Naive thymus-derived CD4-positive, alpha-beta T cell (primary cell): ENCODE data around the gene PKD1L1. TPM values are rescaled to one million over a fixed set of nuclear protein-coding genes. Genes with fewer than 3 reads are reported as not detected.

ENCODE experiments used
- ATAC-seq: fragments of 150-1000 bp; cut with Tn5 transposase; 2 replicates; pipeline ENCODE4 v1.10.0; 2021; ENCODE audit warnings: mild to moderate bottlenecking, moderate library complexity
- CTCF ChIA-PET: fragments of 350-600 bp; sonication (Branson Sonifier 250); formaldehyde crosslinking; loops from one replicate; lab custom pipeline; 2021; ENCODE audit warnings: antibody characterized with exemption; lab: Charles Lee
- POLR2A ChIA-PET: fragments of 350-600 bp; sonication (Branson Sonifier 250); formaldehyde crosslinking; loops from one replicate; lab custom pipeline; 2021; ENCODE audit warnings: antibody characterized with exemption, inconsistent platforms; lab: Charles Lee
- DNase-seq, 9 donors: peaks; one replicate each; pipeline versions ENCODE4 v3.0.0 to v3.0.0-alpha.2; 2020 to 2022; ENCODE audit warnings: mixed read lengths in 1 of 9
- H3K27ac ChIP-seq: one replicate; pipeline ENCODE4 v1.7.0; 2013; ENCODE audit warnings: mild to moderate bottlenecking, low read depth, low read length, moderate library complexity
- H3K27me3 ChIP-seq, 2 donors: one replicate each; pipeline ENCODE4 v1.7.0; 2013; ENCODE audit warnings: low read length in 2 of 2, mild to moderate bottlenecking in 2 of 2, moderate library complexity in 2 of 2; ENCODE audit not compliant: control insufficient read depth in 2 of 2, insufficient read depth in 2 of 2
- H3K36me3 ChIP-seq, 3 experiments: 1 replicate in 2 of 3; 2 replicates in 1 of 3; pipeline ENCODE4 v1.7.0; 2013; ENCODE audit warnings: low read length in 3 of 3, mild to moderate bottlenecking in 3 of 3, moderate library complexity in 1 of 3; ENCODE audit not compliant: insufficient read depth in 3 of 3, control insufficient read depth in 2 of 3
- H3K4me1 ChIP-seq, 2 donors: one replicate each; pipeline ENCODE4 v1.7.0; 2013; ENCODE audit warnings: low read length in 2 of 2, mild to moderate bottlenecking in 2 of 2, moderate library complexity in 1 of 2; ENCODE audit not compliant: control insufficient read depth in 2 of 2, insufficient read depth in 2 of 2
- H3K4me3 ChIP-seq: 2 replicates; pipeline ENCODE4 v1.7.0; 2013; ENCODE audit warnings: mild to moderate bottlenecking, low read length
- H3K9me3 ChIP-seq, 3 experiments: 1 replicate in 2 of 3; 2 replicates in 1 of 3; pipeline ENCODE4 v1.7.0; 2013; ENCODE audit warnings: low read length in 3 of 3; ENCODE audit not compliant: control insufficient read depth in 2 of 3
- H3K27ac Mint-ChIP-seq, 9 donors: one replicate each; pipeline ENCODE4 v1.8.0; 2020 to 2022; ENCODE audit warnings: mixed read lengths in 9 of 9, mild to moderate bottlenecking in 8 of 9, moderate library complexity in 5 of 9, inconsistent platforms in 2 of 9
- H3K27me3 Mint-ChIP-seq, 5 donors: one replicate each; pipeline ENCODE4 v1.8.0; 2021 to 2022; ENCODE audit warnings: mixed read lengths in 5 of 5, mild to moderate bottlenecking in 1 of 5
- H3K36me3 Mint-ChIP-seq, 5 donors: one replicate each; pipeline ENCODE4 v1.8.0; 2020 to 2022; ENCODE audit warnings: mixed read lengths in 5 of 5, mild to moderate bottlenecking in 3 of 5, inconsistent platforms in 1 of 5
- H3K4me1 Mint-ChIP-seq, 7 donors: one replicate each; pipeline ENCODE4 v1.8.0; 2020 to 2022; ENCODE audit warnings: mixed read lengths in 7 of 7, mild to moderate bottlenecking in 3 of 7, inconsistent platforms in 1 of 7
- H3K4me3 Mint-ChIP-seq, 10 donors: one replicate each; pipeline ENCODE4 v1.8.0; 2020 to 2022; ENCODE audit warnings: mild to moderate bottlenecking in 10 of 10, mixed read lengths in 10 of 10, moderate library complexity in 6 of 10, inconsistent platforms in 2 of 10
- H3K9me3 Mint-ChIP-seq, 11 donors: one replicate each; pipeline ENCODE4 v1.8.0; 2020 to 2022; ENCODE audit warnings: mixed read lengths in 11 of 11, mild to moderate bottlenecking in 4 of 11, inconsistent platforms in 1 of 11, moderate library complexity in 1 of 11
- intact Hi-C, 2 donors: fragments of 100-400 bp; cut with micrococcal nuclease; formaldehyde crosslinking; loops; one replicate each; pipeline ENCODE4 v1.15.1; 2023
- polyA plus RNA-seq, 2 donors: library from polyadenylated mRNA; unstranded; fragments of 300-500 nt; fragmentation: Illumina TruSeq; gene quantifications; one replicate each; pipeline ENCODE4 v1.2.3, GENCODE V29; 2021
- total RNA-seq, 6 experiments: library from RNA in 5 of 6; stranded (reverse) in 5 of 6; gene quantifications; 1 replicate in 5 of 6; 2 replicates in 1 of 6; pipeline ENCODE4 v1.2.3 and lab custom pipeline; 2021 to 2026

PKD1L1 gene
- total and polyA plus RNA-seq, 7 experiments from 2014 or later: 0.07 to 1.5 (median 0.83) TPM; not detected in 1

DNA sequence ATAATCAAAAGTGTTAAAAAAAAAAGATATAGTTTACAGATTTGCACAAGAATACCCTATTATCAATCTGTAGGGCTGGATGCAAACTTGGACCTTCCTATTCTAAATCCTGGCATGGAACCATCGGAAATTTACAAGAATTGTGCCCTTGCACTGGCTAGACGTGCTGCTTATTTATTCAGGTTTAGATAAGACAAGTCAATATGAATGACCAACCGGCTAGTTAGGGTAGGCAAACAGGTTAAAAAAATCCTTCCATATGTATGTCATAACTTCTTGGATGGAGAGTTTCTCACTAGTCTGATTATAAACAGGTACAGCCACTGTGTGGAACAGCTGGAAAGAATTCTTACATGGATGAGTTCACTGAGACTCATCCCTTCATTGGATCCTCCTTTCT is 41.4 kb downstream of the PKD1L1 start:
- Histone ChIP-seq H3K27ac (no peak overlapping the region), H3K4me3 (no peak overlapping the region), H3K36me3 (no peaks in the 10 kb centered on the region), H3K4me1 (no peaks in the 10 kb centered on the region), H3K27me3 (no peaks in the 10 kb centered on the region), H3K9me3 (no peaks in the 10 kb centered on the region)
- ChIA-PET CTCF (no interaction called here), POLR2A (no interaction called here)
- DNase-seq (no peak), ATAC-seq (no peak)
- H3K4me1 Mint-ChIP-seq: no peaks in the 10 kb centered on the region
- peaks cover 0 to 5% (median under 1%) of the 10 kb centered on the region in 5 donors for H3K36me3 Mint-ChIP-seq
- no peak overlapping the region for H3K4me3 Mint-ChIP-seq
- intact Hi-C loops: no loop called here
- H3K27me3 Mint-ChIP-seq: peaks cover 0 to 3% (median 0%) of the 10 kb centered on the region in 5 donors
- H3K9me3 Mint-ChIP-seq: no peaks in the 10 kb centered on the region
- no peak overlapping the region for H3K27ac Mint-ChIP-seq

DNA sequence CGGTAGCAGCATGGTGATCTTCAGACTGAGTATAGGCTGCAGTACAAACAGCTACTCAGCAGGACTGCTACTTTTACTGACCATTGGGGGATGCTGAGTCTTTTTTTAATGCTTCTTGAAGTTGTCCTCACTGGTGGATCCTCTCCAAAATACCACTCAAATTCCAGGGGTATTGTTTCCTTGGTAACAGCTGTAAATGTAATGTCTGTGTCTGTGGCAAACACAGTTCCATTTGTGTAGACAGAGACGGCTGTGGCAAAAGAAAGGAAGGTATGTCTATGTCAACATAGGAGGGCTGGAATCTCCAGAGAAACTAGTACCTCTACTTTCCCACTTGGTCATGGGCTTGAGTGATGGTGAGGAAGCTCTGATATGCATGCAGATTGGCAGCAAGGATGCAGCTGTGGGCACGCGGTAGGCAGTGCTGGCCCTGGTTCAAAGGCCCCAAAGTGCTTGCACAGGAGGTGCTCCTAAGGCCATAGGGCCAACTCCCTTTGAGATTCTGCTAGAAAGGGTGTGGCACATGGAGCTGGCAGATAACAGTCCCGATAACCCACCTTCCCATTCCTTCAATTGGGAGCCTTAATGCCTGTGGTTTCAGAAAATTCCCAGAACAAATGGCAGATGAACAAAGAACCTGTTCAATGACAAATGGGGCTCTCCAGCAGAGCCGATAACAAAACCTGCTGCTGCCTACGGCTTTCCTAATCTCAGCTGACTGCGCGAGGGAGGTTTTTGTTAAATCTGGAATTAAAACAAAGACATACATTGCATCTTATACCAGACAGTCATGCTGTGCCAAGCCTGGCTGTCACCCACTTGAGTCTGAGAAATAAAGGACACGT is 43.0 kb downstream of the PKD1L1 start:
- POLR2A ChIA-PET: no interaction called here
- Histone ChIP-seq H3K4me3 (no peak overlapping the region), H3K27ac (no peak overlapping the region), H3K27me3 (no peaks in the 10 kb centered on the region), H3K9me3 (no peaks in the 10 kb centered on the region), H3K4me1 (no peaks in the 10 kb centered on the region), H3K36me3 (no peaks in the 10 kb centered on the region)
- no peaks in the 10 kb centered on the region for H3K4me1 Mint-ChIP-seq
- no peaks in the 10 kb centered on the region for H3K27me3 Mint-ChIP-seq
- CTCF ChIA-PET: no interaction called here
- peaks cover 0 to 3% (median 0%) of the 10 kb centered on the region in 5 donors for H3K36me3 Mint-ChIP-seq
- H3K9me3 Mint-ChIP-seq: no peaks in the 10 kb centered on the region
- ATAC-seq: no peak
- no peak overlapping the region for H3K27ac Mint-ChIP-seq
- no peak overlapping the region for H3K4me3 Mint-ChIP-seq
- intact Hi-C loops: no loop called here
- DNase-seq: no peak

DNA sequence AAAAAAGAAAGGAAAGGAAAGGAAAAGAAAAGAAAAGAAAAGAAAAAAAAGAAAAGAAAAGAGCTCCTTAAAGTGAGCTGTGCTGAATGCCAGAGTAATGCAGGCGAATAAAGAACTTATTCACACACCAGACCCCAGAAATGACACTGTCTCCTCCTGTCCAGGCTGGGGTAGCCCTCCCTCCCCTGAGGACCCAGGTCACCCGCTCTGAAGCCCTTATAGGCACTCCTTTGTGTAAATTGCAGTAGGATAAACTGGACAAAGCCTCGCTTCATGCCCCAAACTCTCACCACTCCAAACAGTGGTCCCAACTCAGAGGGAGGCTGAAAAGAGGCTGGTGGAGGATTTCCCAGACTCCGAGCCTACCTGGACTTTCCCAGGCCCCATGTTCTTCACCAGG is 46.3 kb downstream of the PKD1L1 start:
- H3K4me1 Mint-ChIP-seq: no peaks in the 10 kb centered on the region
- H3K9me3 ChIP-seq: no peaks in the 10 kb centered on the region
- ATAC-seq (no peak), DNase-seq (no peak)
- no peaks in the 10 kb centered on the region for H3K4me1 ChIP-seq
- H3K36me3 Mint-ChIP-seq: peaks cover 0 to 10% (median 0%) of the 10 kb centered on the region in 5 donors
- no peak overlapping the region for H3K27ac ChIP-seq
- H3K36me3 ChIP-seq: no peaks in the 10 kb centered on the region
- CTCF ChIA-PET: no interaction called here
- intact Hi-C loops: no loop called here
- no peak overlapping the region for H3K4me3 ChIP-seq
- H3K27ac Mint-ChIP-seq: no peak overlapping the region
- no peak overlapping the region for H3K4me3 Mint-ChIP-seq
- H3K9me3 Mint-ChIP-seq: no peaks in the 10 kb centered on the region
- H3K27me3 Mint-ChIP-seq: peaks cover 0 to 4% (median 0%) of the 10 kb centered on the region in 5 donors
- POLR2A ChIA-PET: no interaction called here
- no peaks in the 10 kb centered on the region for H3K27me3 ChIP-seq

DNA sequence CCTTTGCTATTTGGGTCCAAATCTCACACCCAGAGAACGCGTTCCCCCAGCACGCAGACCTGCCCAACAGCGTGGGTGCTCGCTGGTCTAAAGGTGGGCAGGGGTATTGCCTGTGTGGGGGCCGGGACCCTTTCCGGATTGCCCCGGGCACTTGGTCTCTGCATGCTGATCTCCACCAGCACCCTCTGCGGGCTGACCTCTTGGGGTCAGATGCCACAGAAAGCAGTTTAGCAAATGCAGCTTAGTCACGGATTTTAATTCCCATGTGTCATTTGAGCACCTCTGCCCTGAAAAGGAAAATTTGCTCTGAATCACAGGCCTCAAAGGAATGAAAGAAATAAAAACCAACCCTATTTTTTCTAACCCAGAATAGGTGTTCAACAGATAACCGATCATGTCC is 46.7 kb downstream of the PKD1L1 start:
- ChIA-PET POLR2A (no interaction called here), CTCF (no interaction called here)
- Mint-ChIP-seq H3K4me1 (no peaks in the 10 kb centered on the region), H3K9me3 (no peaks in the 10 kb centered on the region), H3K4me3 (no peak overlapping the region), H3K27me3 (peaks cover 0 to 4% (median 0%) of the 10 kb centered on the region in 5 donors), H3K36me3 (peaks cover 0 to 10% (median 0%) of the 10 kb centered on the region in 5 donors), H3K27ac (no peak overlapping the region)
- no peak overlapping the region for H3K27ac ChIP-seq
- no peaks in the 10 kb centered on the region for H3K36me3 ChIP-seq
- intact Hi-C loops: no loop called here
- no peaks in the 10 kb centered on the region for H3K27me3 ChIP-seq
- no peaks in the 10 kb centered on the region for H3K9me3 ChIP-seq
- H3K4me3 ChIP-seq: no peak overlapping the region
- no peak for DNase-seq
- no peak for ATAC-seq
- H3K4me1 ChIP-seq: no peaks in the 10 kb centered on the region

DNA sequence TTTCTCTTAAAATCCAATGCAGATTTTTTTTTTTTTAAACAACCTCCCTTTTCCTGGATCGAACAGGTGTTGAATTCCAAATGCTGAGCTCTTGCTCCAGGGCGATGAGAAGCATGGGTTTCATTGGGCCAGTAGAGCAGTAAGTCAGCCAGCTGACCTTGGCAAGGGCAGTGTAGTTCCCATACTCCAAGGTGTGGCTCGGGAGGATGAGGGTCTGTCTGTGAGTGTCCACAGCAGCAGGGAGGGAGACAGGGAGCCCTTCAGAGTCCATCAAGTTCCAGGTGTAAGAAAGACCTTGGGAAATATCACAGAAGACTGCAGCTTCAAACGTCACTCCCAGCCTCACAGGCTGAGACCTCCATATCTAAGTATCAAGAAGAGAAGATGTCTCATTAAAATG is 50.4 kb downstream of the PKD1L1 start:
- H3K4me1 Mint-ChIP-seq: peaks cover 0 to 3% (median 0%) of the 10 kb centered on the region in 7 donors
- intact Hi-C loops: no loop called here
- Histone ChIP-seq H3K36me3 (no peaks in the 10 kb centered on the region), H3K27me3 (no peaks in the 10 kb centered on the region), H3K27ac (no peak overlapping the region), H3K4me1 (no peaks in the 10 kb centered on the region), H3K4me3 (no peak overlapping the region), H3K9me3 (no peaks in the 10 kb centered on the region)
- DNase-seq (no peak), ATAC-seq (no peak)
- H3K9me3 Mint-ChIP-seq: no peaks in the 10 kb centered on the region
- ChIA-PET CTCF (no interaction called here), POLR2A (no interaction called here)
- no peak overlapping the region for H3K27ac Mint-ChIP-seq
- no peak overlapping the region for H3K4me3 Mint-ChIP-seq
- peaks cover 0 to 4% (median 0%) of the 10 kb centered on the region in 5 donors for H3K27me3 Mint-ChIP-seq
- peaks cover 0 to 10% (median 0%) of the 10 kb centered on the region in 5 donors for H3K36me3 Mint-ChIP-seq

DNA sequence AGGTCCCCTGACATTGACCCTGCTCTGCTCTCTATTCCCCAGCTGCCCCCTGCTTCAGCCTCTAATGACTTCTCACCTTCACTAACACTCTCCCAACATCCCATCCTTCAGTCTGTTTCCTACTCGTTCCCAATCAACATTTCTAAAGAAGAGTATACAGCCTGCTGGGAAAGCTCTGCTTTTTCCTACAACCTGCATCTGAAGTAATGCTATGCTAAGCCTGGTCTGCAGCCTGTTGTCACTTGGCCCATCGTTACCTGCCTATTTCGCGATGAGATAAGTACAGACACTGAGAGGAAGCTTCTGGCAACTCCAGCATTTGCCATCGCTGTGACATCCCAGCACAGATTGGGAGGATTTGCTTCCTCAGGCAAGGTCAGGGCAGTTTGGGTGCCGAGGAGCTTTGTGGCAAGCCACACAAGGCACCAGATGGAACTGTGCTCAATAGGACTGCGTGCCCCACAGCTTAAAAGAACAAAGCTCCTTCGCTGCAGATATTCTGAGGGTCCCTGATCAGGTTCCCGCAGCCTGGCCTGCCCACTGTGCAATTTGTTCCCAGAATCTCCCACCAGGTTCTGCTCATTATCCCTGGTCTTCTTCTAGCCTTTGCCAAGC is 51.4 kb downstream of the PKD1L1 start:
- Histone ChIP-seq H3K27ac (no peak overlapping the region), H3K36me3 (no peaks in the 10 kb centered on the region), H3K9me3 (no peaks in the 10 kb centered on the region), H3K4me1 (no peaks in the 10 kb centered on the region), H3K27me3 (no peaks in the 10 kb centered on the region), H3K4me3 (no peak overlapping the region)
- CTCF ChIA-PET: no interaction called here
- Mint-ChIP-seq H3K4me1 (peaks cover 0 to 5% (median 0%) of the 10 kb centered on the region in 7 donors), H3K9me3 (no peaks in the 10 kb centered on the region), H3K27me3 (peaks cover 0 to 4% (median 0%) of the 10 kb centered on the region in 5 donors), H3K27ac (no peak overlapping the region), H3K4me3 (no peak overlapping the region), H3K36me3 (peaks cover 0 to 13% (median 3%) of the 10 kb centered on the region in 5 donors)
- ATAC-seq (no peak), DNase-seq (no peak)
- POLR2A ChIA-PET: no interaction called here
- intact Hi-C loops: no loop called here
